ENCODE measurements around the gene SF3B4. TPM values are rescaled to one million over a fixed set of nuclear protein-coding genes. Genes with fewer than 3 reads are reported as not detected.

Gene SF3B4, protein sequence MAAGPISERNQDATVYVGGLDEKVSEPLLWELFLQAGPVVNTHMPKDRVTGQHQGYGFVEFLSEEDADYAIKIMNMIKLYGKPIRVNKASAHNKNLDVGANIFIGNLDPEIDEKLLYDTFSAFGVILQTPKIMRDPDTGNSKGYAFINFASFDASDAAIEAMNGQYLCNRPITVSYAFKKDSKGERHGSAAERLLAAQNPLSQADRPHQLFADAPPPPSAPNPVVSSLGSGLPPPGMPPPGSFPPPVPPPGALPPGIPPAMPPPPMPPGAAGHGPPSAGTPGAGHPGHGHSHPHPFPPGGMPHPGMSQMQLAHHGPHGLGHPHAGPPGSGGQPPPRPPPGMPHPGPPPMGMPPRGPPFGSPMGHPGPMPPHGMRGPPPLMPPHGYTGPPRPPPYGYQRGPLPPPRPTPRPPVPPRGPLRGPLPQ
- total RNA-seq = 10 to 100 TPM; 39.4 to 54.0 TPM
- 10 to 100 TPM; 55.2 to 78.8 (median 70.3) TPM for polyA plus RNA-seq (ENCODE audit: insufficient read length in 6 of 6)
- long read RNA-seq, donor 1, transcript SF3B4-201 (6 exons, 2,085 nt) = major isoform, 31 of 63 reads
- long read RNA-seq, donor 1, partial matches to known transcripts = 32 of 63 reads
- long read RNA-seq, donor 1, other reads (novel, unspliced or antisense) = 0 of 63 reads
- long read RNA-seq, donor 2, transcript SF3B4-201 (6 exons, 2,085 nt) = major isoform, 37 of 71 reads
- long read RNA-seq, donor 2, partial matches to known transcripts = 34 of 71 reads
- long read RNA-seq, donor 2, other reads (novel, unspliced or antisense) = 0 of 71 reads
- long read RNA-seq, donor 3, transcript SF3B4-201 (6 exons, 2,085 nt) = major isoform, 27 of 34 reads
- long read RNA-seq, donor 3, partial matches to known transcripts = 7 of 34 reads
- long read RNA-seq, donor 3, other reads (novel, unspliced or antisense) = 0 of 34 reads
- long read RNA-seq, donor 4, transcript SF3B4-201 (6 exons, 2,085 nt) = major isoform, 5 of 5 reads
- long read RNA-seq, donor 4, partial matches to known transcripts = 0 of 5 reads
- long read RNA-seq, donor 4, other reads (novel, unspliced or antisense) = 0 of 5 reads
- long read RNA-seq, donor 5, transcript SF3B4-201 (6 exons, 2,085 nt) = major isoform, 31 of 56 reads
- long read RNA-seq, donor 5, partial matches to known transcripts = 25 of 56 reads
- long read RNA-seq, donor 5, other reads (novel, unspliced or antisense) = 0 of 56 reads
- long read RNA-seq, donor 6, transcript SF3B4-201 (6 exons, 2,085 nt) = major isoform, 27 of 43 reads
- long read RNA-seq, donor 6, partial matches to known transcripts = 16 of 43 reads
- long read RNA-seq, donor 6, other reads (novel, unspliced or antisense) = 0 of 43 reads
- long read RNA-seq, donor 7, transcript SF3B4-201 (6 exons, 2,085 nt) = major isoform, 13 of 13 reads
- long read RNA-seq, donor 7, partial matches to known transcripts = 0 of 13 reads
- long read RNA-seq, donor 7, other reads (novel, unspliced or antisense) = 0 of 13 reads
- long read RNA-seq, donor 8, transcript SF3B4-201 (6 exons, 2,085 nt) = major isoform, 23 of 47 reads
- long read RNA-seq, donor 8, partial matches to known transcripts = 24 of 47 reads
- long read RNA-seq, donor 8, other reads (novel, unspliced or antisense) = 0 of 47 reads
- long read RNA-seq, donor 9 = 0 reads
- long read RNA-seq, donor 10, transcript SF3B4-201 (6 exons, 2,085 nt) = major isoform, 9 of 12 reads
- long read RNA-seq, donor 10, partial matches to known transcripts = 2 of 12 reads
- long read RNA-seq, donor 10, other reads (novel, unspliced or antisense) = 1 of 12 reads
- long read RNA-seq, donor 11, transcript SF3B4-201 (6 exons, 2,085 nt) = major isoform, 28 of 40 reads
- long read RNA-seq, donor 11, partial matches to known transcripts = 12 of 40 reads
- long read RNA-seq, donor 11, other reads (novel, unspliced or antisense) = 0 of 40 reads
- long read RNA-seq, donor 12, transcript SF3B4-201 (6 exons, 2,085 nt) = major isoform, 32 of 44 reads
- long read RNA-seq, donor 12, partial matches to known transcripts = 12 of 44 reads
- long read RNA-seq, donor 12, other reads (novel, unspliced or antisense) = 0 of 44 reads

DNA sequence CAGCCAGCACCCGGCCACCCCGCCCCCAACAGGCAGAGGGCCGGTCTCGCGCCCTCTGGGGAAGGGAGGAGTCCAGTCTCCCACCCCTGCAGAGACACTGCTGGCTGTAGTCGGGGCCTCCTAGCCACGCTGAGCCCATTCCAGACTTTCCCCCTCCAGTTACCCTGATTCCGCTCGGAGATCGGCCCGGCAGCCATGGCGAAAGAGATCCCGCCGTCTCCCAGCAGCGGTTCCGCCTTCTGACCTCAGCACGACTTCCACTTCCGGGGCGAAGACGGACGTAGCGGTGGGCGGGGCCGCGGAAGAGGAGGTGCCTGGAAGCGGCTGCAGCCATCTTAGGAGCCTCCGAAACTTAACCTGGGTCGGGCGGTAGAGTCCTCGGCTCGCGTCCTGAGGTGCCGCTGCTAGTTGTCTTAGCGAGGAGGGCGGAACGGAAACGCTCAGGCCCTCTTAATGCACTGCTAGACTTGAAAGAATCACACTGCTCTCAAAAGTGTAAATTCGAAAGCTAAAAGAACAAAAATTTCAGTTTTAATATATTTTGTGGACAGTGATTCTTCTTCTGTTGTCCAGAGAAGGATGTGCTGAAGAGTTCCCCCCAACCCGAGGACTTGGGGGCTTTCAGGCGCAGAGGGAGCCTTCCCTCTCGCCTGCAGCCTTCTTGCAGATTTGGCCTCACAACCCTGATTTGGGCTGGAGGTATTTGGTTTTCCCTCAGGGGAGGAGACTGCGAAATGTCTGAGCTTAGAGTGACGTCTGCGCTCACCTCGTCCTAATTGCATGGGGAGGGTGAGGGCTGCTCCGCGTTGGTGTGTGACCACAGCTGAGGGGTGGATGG, at the start of gene SF3B4:
TSS of gene SF3B4 (minus strand) at position 241 of the 838 bp plus-strand sequence. CDS start at position 197, 44 bp downstream.
- Histone ChIP-seq H3K36me3 (peaks cover 0 to 39% of the 10 kb centered on the region in 2 donors), H3K9me3 (no peaks in the 10 kb centered on the region), H3K27me3 (no peaks in the 10 kb centered on the region), H3K27ac (peak within 1 kb of the TSS; percentile 96 to 98), H3K4me3 (peak within 1 kb of the TSS; percentile 80 to 89), H3K4me1 (peaks cover 7 to 57% of the 10 kb centered on the region in 2 donors)
- ATAC-seq (peak; percentile 100), DNase-seq (peak; percentile 94 to 98 (median 96))
- TF ChIP-seq, protein P1, sequence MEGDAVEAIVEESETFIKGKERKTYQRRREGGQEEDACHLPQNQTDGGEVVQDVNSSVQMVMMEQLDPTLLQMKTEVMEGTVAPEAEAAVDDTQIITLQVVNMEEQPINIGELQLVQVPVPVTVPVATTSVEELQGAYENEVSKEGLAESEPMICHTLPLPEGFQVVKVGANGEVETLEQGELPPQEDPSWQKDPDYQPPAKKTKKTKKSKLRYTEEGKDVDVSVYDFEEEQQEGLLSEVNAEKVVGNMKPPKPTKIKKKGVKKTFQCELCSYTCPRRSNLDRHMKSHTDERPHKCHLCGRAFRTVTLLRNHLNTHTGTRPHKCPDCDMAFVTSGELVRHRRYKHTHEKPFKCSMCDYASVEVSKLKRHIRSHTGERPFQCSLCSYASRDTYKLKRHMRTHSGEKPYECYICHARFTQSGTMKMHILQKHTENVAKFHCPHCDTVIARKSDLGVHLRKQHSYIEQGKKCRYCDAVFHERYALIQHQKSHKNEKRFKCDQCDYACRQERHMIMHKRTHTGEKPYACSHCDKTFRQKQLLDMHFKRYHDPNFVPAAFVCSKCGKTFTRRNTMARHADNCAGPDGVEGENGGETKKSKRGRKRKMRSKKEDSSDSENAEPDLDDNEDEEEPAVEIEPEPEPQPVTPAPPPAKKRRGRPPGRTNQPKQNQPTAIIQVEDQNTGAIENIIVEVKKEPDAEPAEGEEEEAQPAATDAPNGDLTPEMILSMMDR (IDR thresholded peaks at IDR 0.05) = no peak
- intact Hi-C loops (cut with DNase I) = no loop called here

DNA sequence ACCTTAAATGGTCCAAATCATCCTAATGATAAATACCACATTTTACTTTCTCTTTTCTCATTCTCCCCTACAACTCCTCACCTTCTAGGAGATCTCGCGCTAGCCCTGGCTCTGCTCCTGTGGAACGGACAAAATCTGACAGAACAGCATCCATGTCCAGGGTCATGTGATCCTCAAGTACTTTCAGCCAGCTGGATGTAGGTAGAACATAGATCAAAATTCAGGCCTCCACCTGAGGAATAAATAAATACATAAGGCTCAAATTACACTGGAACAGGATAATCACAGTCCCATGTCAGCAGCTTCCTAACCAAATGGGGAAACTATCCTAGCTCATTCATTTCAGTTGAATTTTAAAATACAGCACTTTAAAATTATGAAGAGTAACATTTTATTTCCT, 49.7 kb upstream of the SF3B4 start:
- Histone ChIP-seq H3K4me3 (no peak overlapping the region), H3K27me3 (peaks cover 0 to 44% of the 10 kb centered on the region in 2 donors), H3K4me1 (no peaks in the 10 kb centered on the region), H3K27ac (no peak overlapping the region), H3K9me3 (no peaks in the 10 kb centered on the region), H3K36me3 (peaks cover 0 to 38% of the 10 kb centered on the region in 2 donors)
- ATAC-seq = no peak
- intact Hi-C loops (cut with DNase I) = no loop called here
- no peak for DNase-seq
- TF ChIP-seq, protein P1 (IDR thresholded peaks at IDR 0.05) = no peak

DNA sequence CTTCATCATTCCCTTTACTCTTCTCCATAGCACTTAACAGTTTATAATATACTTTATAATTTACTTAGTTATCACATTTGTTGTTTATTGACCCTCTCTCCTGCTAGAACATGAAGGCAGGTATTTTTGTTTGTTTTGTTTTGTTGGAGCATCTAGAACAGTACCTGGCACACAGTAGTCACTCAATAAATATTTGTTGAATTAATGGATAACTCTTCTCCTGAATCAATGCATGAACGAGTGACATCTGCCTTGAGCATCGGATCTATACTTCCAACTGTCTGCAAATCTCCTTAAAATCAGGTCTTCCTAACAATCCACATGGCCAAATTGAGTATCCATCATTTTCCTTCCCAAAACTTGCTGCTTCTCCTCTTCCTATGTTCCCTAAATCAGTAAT, 44.9 kb upstream of the SF3B4 start:
- no peak overlapping the region for H3K27ac ChIP-seq
- H3K4me3 ChIP-seq = no peak overlapping the region
- TF ChIP-seq, protein P1 (IDR thresholded peaks at IDR 0.05) = no peak
- peaks cover 0 to 9% of the 10 kb centered on the region in 2 donors for H3K27me3 ChIP-seq
- DNase-seq = no peak
- H3K36me3 ChIP-seq = peaks cover 0 to 78% of the 10 kb centered on the region in 2 donors
- intact Hi-C loops (cut with DNase I) = no loop called here
- H3K4me1 ChIP-seq = no peaks in the 10 kb centered on the region
- H3K9me3 ChIP-seq = no peaks in the 10 kb centered on the region
- ATAC-seq = no peak
